ENCODE measurements around the gene PCF11.

Gene PCF11

DNA sequence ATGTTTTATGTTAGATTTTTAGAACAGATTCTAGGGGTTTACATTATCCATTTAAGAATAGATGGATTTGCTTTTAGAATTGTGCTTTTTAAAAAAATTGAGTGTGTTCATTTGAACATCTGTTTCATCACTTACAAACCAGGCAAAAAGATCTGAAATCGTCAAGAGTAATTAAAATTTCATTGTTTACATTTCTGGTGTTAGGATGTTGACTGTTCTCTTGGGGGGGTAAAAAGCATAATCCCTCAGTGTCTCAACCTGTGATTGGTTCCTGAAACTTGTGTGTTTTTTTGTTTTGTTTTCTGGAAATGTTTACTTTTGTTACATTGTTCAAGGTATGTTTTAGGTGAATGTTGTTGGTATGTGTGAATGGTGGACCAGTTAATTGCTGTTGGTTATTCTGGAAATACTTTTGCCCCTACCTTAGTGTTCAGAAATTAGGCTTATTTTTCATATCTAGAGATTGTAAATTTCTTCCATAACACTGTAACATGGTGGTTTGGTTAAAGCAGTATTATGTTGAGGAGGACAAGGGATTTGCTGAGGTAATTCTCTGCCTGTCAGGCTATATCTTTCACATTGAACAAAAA is 4.8 kb downstream of the PCF11 start:
- DNase-seq (ENCODE audit: insufficient read length, low spot score) (no peak), FAIRE-seq (no peak)
- TF ChIP-seq POU2F2 (IDR thresholded peaks at IDR 0.05; ENCODE audit: low read depth, low read length), result no peak
- TF ChIP-seq TAF1 (IDR thresholded peaks at IDR 0.05; ENCODE audit: low read depth, low read length), result no peak

DNA sequence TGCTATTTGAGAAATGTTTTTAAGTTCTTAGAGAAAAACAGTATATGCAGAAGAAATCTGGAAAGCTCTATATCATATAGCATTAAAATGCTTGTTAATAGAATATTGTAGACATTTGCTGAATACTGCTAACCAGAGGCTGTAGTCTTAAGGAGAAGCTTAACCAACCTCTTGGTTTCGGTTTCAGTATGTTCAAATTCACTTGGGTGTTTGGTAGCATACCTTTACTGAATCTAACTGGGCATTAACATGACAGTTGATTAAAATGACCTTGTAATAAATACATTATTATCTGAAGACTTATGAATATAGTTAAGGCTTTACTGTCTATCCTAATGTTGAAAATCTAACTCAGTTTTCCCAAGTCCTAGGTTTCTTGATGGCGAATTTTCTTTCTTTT is 5.4 kb downstream of the PCF11 start:
- TF ChIP-seq TAF1 (IDR thresholded peaks at IDR 0.05; ENCODE audit: low read depth, low read length) (no peak), POLR2A (IDR thresholded peaks at IDR 0.05; ENCODE audit: low read depth, low read length) (no peak)
- peak; percentile 47 for FAIRE-seq
- DNase-seq (ENCODE audit: insufficient read length, low spot score), result no peak

DNA sequence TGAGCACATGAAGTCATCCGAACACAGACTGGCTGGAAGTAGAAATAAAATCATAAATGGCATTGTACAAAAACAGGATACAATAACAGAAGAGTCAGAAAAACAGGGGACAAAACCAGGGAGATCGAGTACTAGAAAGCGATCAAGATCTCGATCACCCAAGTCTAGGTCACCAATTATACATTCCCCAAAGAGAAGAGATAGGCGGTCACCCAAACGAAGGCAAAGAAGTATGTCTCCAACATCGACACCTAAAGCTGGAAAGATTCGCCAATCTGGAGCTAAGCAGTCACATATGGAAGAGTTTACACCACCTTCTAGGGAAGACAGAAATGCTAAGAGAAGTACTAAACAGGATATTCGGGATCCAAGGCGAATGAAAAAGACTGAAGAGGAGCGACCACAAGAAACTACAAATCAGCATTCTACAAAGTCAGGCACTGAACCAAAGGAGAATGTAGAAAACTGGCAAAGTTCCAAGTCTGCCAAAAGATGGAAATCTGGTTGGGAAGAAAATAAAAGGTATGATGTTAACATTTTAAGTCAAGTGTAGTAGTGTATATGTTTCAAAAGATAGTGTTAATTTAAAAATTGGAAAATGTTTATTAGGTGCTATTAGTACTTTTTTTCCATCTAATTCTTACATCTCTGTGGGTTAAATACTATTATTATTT is 9.4 kb downstream of the PCF11 start:
- TF ChIP-seq POLR2A (IDR thresholded peaks at IDR 0.05; ENCODE audit: low read depth, low read length), result 0 out of 2 replicates have a peak, but pooled peaks have one; percentile 27
- TF ChIP-seq POLR2AphosphoS5 (IDR thresholded peaks at IDR 0.05; ENCODE audit: low read depth, low read length), result 0 out of 2 replicates have a peak, but pooled peaks have one; percentile 45
- no peak for TF ChIP-seq TAF1 (IDR thresholded peaks at IDR 0.05; ENCODE audit: low read depth, low read length)
- DNase-seq (ENCODE audit: insufficient read length, low spot score) (no peak), FAIRE-seq (peak; percentile 43)

DNA sequence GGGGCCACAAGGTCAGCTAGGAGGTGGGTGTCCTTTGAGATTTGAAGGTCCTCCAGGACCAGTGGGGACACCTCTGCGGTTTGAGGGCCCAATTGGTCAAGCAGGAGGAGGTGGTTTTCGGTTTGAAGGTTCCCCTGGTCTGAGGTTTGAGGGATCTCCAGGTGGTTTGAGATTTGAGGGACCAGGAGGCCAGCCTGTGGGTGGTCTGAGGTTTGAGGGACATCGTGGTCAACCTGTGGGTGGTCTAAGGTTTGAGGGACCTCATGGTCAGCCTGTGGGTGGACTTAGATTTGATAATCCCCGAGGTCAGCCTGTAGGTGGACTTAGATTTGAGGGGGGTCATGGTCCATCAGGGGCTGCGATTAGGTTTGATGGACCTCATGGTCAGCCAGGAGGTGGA is 11.8 kb downstream of the PCF11 start:
- no peak for DNase-seq (ENCODE audit: insufficient read length, low spot score)
- FAIRE-seq, result peak; percentile 38
- TF ChIP-seq POLR2A (IDR thresholded peaks at IDR 0.05; ENCODE audit: low read depth, low read length), result no peak; the same call in 1 of the 2 replicates
- TF ChIP-seq POU2F2 (IDR thresholded peaks at IDR 0.05; ENCODE audit: low read depth, low read length), result no peak
- TF ChIP-seq SPI1 (IDR thresholded peaks at IDR 0.05; ENCODE audit: low read depth, low read length), result no peak
- peak; percentile 32; the same call in 1 of the 2 replicates for TF ChIP-seq POLR2AphosphoS5 (IDR thresholded peaks at IDR 0.05; ENCODE audit: low read depth, low read length)
- TF ChIP-seq PAX5 (IDR thresholded peaks at IDR 0.05; ENCODE audit: insufficient read depth, low read length, severe bottlenecking), result no peak

DNA sequence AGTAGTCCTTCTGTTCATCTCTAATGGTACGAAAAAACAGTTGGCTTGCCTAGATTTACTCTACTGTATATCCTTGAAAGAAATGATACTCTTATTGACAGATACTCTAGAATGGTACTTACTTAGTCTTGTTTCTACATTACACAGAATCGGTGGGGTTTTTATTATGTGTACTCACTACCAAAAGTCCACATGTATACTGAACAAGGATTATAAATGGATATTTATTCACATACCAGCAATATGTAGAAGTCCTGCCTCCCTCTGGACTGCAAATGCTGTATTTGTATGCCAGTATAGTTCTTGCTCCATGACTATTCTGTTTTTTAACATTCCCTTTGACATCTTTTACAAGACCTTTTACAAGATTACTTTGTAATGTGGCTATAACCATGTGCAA is 13.9 kb downstream of the PCF11 start:
- FAIRE-seq, result peak; percentile 31
- no peak for DNase-seq (ENCODE audit: insufficient read length, low spot score)
- TF ChIP-seq PAX5 (IDR thresholded peaks at IDR 0.05; ENCODE audit: insufficient read depth, low read length, severe bottlenecking) (no peak), TAF1 (IDR thresholded peaks at IDR 0.05; ENCODE audit: low read depth, low read length) (no peak), POLR2A (IDR thresholded peaks at IDR 0.05; ENCODE audit: low read depth, low read length) (no peak), POU2F2 (IDR thresholded peaks at IDR 0.05; ENCODE audit: low read depth, low read length) (no peak), POLR2AphosphoS5 (IDR thresholded peaks at IDR 0.05; ENCODE audit: low read depth, low read length) (no peak), SPI1 (IDR thresholded peaks at IDR 0.05; ENCODE audit: low read depth, low read length) (no peak)

DNA sequence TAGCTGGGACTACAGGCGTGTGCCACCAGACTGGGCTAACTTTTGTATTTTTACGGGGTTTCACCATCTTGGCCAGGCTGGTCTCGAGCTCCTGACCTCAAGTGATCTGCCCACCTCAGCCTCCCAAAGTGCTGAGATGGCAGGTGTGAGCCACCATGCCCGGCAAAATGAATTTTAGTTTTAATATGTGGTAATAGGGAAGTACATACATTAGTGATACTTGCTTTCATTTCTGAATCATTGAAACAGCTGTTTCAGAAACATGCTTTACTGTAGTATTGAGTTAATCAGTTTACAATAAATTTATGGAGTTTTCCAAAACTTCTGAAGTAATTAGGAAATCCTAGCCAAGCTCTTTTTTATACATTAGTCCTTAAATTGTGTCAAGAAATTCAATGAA is 15.6 kb downstream of the PCF11 start:
- no peak for TF ChIP-seq PAX5 (IDR thresholded peaks at IDR 0.05; ENCODE audit: insufficient read depth, low read length, severe bottlenecking)
- no peak for TF ChIP-seq TAF1 (IDR thresholded peaks at IDR 0.05; ENCODE audit: low read depth, low read length)
- DNase-seq (ENCODE audit: insufficient read length, low spot score), result no peak
- FAIRE-seq, result no peak

DNA sequence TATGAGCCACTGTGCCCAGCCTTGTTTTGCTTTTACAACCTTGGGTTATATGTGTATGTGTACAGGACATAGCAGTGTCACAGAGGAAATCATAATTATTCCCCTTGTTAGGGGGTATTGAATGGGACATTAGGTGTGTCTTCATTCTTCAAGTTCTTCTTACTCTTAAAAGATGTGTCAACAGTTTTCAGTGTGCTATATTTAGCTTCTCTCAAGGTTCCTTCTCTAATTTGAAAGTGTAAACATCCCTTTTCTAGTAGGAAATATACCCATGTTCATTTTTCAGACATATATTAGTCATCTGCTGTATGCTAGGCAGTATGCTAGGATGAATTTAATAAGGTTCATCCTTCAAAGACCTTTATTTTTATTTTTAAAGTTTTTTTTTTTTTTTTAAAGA is 17.1 kb downstream of the PCF11 start:
- DNase-seq (ENCODE audit: insufficient read length, low spot score) (no peak), FAIRE-seq (no peak)
- no peak for TF ChIP-seq TAF1 (IDR thresholded peaks at IDR 0.05; ENCODE audit: low read depth, low read length)
- no peak for TF ChIP-seq SPI1 (IDR thresholded peaks at IDR 0.05; ENCODE audit: low read depth, low read length)
- TF ChIP-seq POLR2A (IDR thresholded peaks at IDR 0.05; ENCODE audit: low read depth, low read length), result no peak
- no peak for TF ChIP-seq POU2F2 (IDR thresholded peaks at IDR 0.05; ENCODE audit: low read depth, low read length)
- no peak for TF ChIP-seq PAX5 (IDR thresholded peaks at IDR 0.05; ENCODE audit: insufficient read depth, low read length, severe bottlenecking)
- TF ChIP-seq POLR2AphosphoS5 (IDR thresholded peaks at IDR 0.05; ENCODE audit: low read depth, low read length), result no peak

DNA sequence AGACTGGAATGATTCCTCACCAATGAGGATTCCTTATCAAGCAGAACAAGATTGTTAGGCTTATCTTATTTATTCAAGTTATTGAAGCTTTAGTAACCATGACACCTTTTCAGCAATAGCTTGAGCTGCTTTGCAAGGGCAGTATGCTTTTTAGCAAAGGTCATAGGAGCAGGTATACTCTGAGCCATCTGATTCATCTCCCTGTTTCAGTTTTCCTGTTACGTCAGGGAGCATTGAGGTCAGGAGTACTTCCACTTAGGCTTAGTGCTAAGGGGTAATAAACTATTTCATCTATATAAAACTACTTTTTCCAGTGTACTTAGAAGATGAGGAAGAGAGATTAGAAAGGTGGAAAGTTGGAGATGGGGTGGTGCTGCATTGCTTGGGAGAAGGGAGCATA is 18.9 kb downstream of the PCF11 start:
- no peak for TF ChIP-seq TAF1 (IDR thresholded peaks at IDR 0.05; ENCODE audit: low read depth, low read length)
- TF ChIP-seq PAX5 (IDR thresholded peaks at IDR 0.05; ENCODE audit: insufficient read depth, low read length, severe bottlenecking), result no peak
- no peak for TF ChIP-seq POLR2AphosphoS5 (IDR thresholded peaks at IDR 0.05; ENCODE audit: low read depth, low read length)
- no peak for TF ChIP-seq POLR2A (IDR thresholded peaks at IDR 0.05; ENCODE audit: low read depth, low read length)
- no peak for TF ChIP-seq POU2F2 (IDR thresholded peaks at IDR 0.05; ENCODE audit: low read depth, low read length)
- no peak for TF ChIP-seq SPI1 (IDR thresholded peaks at IDR 0.05; ENCODE audit: low read depth, low read length)
- FAIRE-seq (no peak), DNase-seq (ENCODE audit: insufficient read length, low spot score) (no peak)

DNA sequence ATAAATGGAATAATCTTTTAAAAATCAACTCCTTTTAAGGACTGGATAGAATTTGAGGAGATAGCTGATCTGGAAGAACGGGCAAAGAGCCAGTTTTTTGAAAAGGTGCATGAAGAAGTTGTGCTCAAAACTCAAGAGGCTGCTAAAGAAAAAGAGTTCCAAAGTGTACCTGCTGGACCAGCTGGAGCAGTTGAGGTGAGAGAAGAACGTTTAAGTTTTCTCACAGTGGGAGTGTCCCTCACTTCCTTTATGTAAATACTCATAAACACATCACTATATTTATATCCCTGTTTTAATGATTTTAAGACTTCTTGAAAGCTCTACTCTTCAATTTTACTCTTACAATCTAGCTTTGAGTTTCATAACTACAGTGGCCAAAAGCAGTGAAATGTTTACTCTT is 24.9 kb downstream of the PCF11 start:
- DNase-seq (ENCODE audit: insufficient read length, low spot score) (no peak), FAIRE-seq (no peak)
- TF ChIP-seq TAF1 (IDR thresholded peaks at IDR 0.05; ENCODE audit: low read depth, low read length) (no peak), POLR2A (IDR thresholded peaks at IDR 0.05; ENCODE audit: low read depth, low read length) (no peak), PAX5 (IDR thresholded peaks at IDR 0.05; ENCODE audit: insufficient read depth, low read length, severe bottlenecking) (no peak), POU2F2 (IDR thresholded peaks at IDR 0.05; ENCODE audit: low read depth, low read length) (no peak), SPI1 (IDR thresholded peaks at IDR 0.05; ENCODE audit: low read depth, low read length) (no peak), POLR2AphosphoS5 (IDR thresholded peaks at IDR 0.05; ENCODE audit: low read depth, low read length) (no peak)

DNA sequence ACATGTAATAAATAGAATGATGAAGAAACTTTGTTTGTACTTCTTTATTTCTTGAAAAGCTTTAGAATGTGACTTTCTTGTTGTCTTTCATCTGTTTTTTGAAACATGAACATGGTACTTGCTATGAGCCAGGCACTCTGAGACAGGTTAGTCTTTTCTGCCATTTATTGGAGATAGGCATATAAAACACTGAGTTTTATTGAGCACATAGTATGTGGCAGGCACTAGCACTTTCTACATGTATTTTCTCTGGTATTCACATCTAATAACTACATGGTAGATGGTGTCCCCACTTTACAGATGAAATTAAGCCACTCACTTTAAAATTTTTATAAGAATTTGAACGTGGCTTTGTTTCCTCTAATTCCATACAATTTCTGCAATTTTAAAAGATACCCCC is 28.8 kb downstream of the PCF11 start:
- no peak for FAIRE-seq

More for the DNA sequence above, 28.8 kb downstream of the PCF11 start:
- no peak for DNase-seq (ENCODE audit: insufficient read length, low spot score)
- no peak for TF ChIP-seq SPI1 (IDR thresholded peaks at IDR 0.05; ENCODE audit: low read depth, low read length)
- no peak for TF ChIP-seq POLR2AphosphoS5 (IDR thresholded peaks at IDR 0.05; ENCODE audit: low read depth, low read length)
- no peak for TF ChIP-seq POLR2A (IDR thresholded peaks at IDR 0.05; ENCODE audit: low read depth, low read length)
- no peak for TF ChIP-seq PAX5 (IDR thresholded peaks at IDR 0.05; ENCODE audit: insufficient read depth, low read length, severe bottlenecking)
- no peak for TF ChIP-seq POU2F2 (IDR thresholded peaks at IDR 0.05; ENCODE audit: low read depth, low read length)
- TF ChIP-seq TAF1 (IDR thresholded peaks at IDR 0.05; ENCODE audit: low read depth, low read length), result no peak
